Prostate gland (tissue), 2 donors: Measurements from ENCODE around the gene SMYD2.

ENCODE experiments used
- CTCF ChIP-seq, 4 experiments: fragments of 200-600 bp in 2 of 4; fragments of 450-650 bp in 2 of 4; sonication (generic) in 2 of 4; IDR thresholded peaks; 1 replicate in 3 of 4; 2 replicates in 1 of 4; pipeline ENCODE4 v1.5.1; 2016 to 2019; ENCODE audit warnings: antibody characterized with exemption in 4 of 4, mild to moderate bottlenecking in 2 of 4, moderate library complexity in 2 of 4
- POLR2A ChIP-seq: fragments of 450-650 bp; IDR thresholded peaks from one replicate; pipeline ENCODE4 v1.6.1; 2016; ENCODE audit warnings: antibody characterized with exemption, mild to moderate bottlenecking

- TF ChIP-seq POLR2A (no peak), CTCF (IDR thresholded peaks at IDR 0.05) (no peak)
Measured at GRCh38 chr1:214367841-214368240, 86.9 kb downstream of the SMYD2 start.
